OCI-M2 (cell line): Measurements from ENCODE around the gene HBE1.
"Not testable (repeated sequence)": the region's sequence is repeated elsewhere in the genome, so short reads cannot be mapped to it uniquely, and the experiment has no call there.

Source experiments
- DNase-seq: peaks from one replicate; lab custom pipeline; 2025; ENCODE audit not compliant: unreplicated experiment; lab: John Stamatoyannopoulos, UW

The HBE1 gene

GRCh38 chr11:5253440-5253839 is 16.3 kb downstream of the HBE1 start:
- not testable (repeated sequence) for DNase-seq

GRCh38 chr11:5252919-5253265 is 16.9 kb downstream of the HBE1 start:
- no peak for DNase-seq

- no peak for DNase-seq
Observed at GRCh38 chr11:5252192-5252918, 17.4 kb downstream of the HBE1 start.

- no peak for DNase-seq
Observed at GRCh38 chr11:5251746-5252145, 18.0 kb downstream of the HBE1 start.

GRCh38 chr11:5250543-5251204 is 19.1 kb downstream of the HBE1 start:
- DNase-seq, result no peak

GRCh38 chr11:5249807-5250396 is 19.8 kb downstream of the HBE1 start, which contains the start of gene HBG1:
HBG1 (minus strand) TSS chr11:5249857; CDS start chr11:5249804, 53 bp downstream.
- DNase-seq, result not testable (repeated sequence)

- DNase-seq, result not testable (repeated sequence)
Observed at GRCh38 chr11:5248498-5248897, 21.2 kb downstream of the HBE1 start.

- DNase-seq, result no peak
Observed at GRCh38 chr11:5247472-5248192, 22.1 kb downstream of the HBE1 start.

- no peak for DNase-seq
Observed at GRCh38 chr11:5246772-5247471, 22.8 kb downstream of the HBE1 start.

- DNase-seq, result no peak
Observed at GRCh38 chr11:5245155-5245554, 24.6 kb downstream of the HBE1 start.

- DNase-seq, result no peak
Observed at GRCh38 chr11:5243816-5244180, 25.9 kb downstream of the HBE1 start.

GRCh38 chr11:5242933-5243815 is 26.6 kb downstream of the HBE1 start:
- no peak for DNase-seq

GRCh38 chr11:5242208-5242607 is 27.5 kb downstream of the HBE1 start:
- DNase-seq, result no peak

GRCh38 chr11:5241458-5241857 is 28.3 kb downstream of the HBE1 start:
- DNase-seq, result no peak

- DNase-seq, result no peak
Observed at GRCh38 chr11:5240458-5240857, 29.3 kb downstream of the HBE1 start.

GRCh38 chr11:5240056-5240455 is 29.7 kb downstream of the HBE1 start:
- no peak for DNase-seq

- no peak for DNase-seq
Observed at GRCh38 chr11:5239046-5239445, 30.7 kb downstream of the HBE1 start.

- no peak for DNase-seq
Observed at GRCh38 chr11:5238486-5238885, 31.3 kb downstream of the HBE1 start.

- no peak for DNase-seq
Observed at GRCh38 chr11:5237420-5237819, 32.3 kb downstream of the HBE1 start.
